ENCODE results near the gene PTGES3L.

DNA sequence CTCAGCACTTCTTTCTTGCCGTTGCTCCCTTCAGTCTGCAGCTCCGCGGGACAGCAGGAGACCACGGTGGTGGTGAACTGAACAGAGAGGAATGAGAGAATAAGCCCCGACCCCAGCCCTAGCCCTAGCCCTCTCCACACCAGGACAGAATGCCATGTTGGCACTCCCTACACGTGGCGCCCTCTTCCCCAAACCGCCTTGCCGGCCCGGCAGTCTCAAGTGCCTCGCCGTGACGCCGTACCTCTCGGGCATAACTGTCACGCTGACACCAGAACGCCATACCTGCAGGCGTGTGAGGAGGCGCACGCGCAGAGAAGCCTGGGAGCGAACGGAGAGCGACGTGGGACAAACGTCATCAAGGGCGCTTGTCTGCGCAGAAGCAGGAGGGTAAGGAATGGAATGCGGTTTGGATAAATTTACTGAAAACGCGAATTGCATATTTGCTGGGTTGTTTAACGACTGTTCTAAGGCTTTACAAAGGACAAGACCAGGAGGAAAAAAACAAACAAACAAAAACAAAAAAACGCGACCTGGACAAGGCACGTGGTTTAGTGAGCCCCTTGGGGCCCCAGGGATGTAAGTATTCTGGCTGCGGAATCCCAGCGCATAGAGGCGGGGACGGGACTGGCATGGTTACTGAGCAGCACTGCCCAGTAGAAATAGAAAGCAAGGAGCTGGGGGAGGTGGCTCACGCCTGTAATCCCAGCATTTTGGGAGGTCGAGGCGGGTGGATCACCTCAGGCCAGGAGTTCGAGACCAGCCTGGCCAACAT, 15.5 kb downstream of the PTGES3L start, which contains the start of gene AARSD1:
- TF ChIP-seq EZH2 (IDR thresholded peaks at IDR 0.05; ENCODE audit: insufficient read depth, poor library complexity, severe bottlenecking) (no peak), EZH2phosphoT487 (IDR thresholded peaks at IDR 0.05; ENCODE audit: insufficient read depth, low read depth) (no peak)

All from GM23248 (cell line).